ENCODE data around the gene FAM240B.

DNA sequence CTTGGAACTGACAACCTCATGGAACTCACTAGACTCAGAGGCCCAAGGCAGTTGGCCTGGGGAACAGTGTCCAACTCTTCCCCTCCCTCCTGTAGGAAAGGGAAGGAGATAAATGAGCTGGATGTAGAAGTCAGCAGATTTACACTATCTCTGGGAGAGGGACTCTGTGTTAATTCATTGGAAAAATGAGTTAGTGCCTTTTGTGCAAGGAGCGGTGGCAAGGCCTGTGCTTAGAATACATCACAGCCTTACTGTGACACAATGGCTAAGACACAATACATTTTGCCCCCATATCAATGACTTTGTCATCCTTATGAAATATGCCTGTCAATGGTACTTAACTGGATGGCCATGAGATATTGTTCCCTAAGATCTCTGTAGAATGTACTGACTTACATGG, 28.0 kb upstream of the FAM240B start:
- TF ChIP-seq, protein P1, sequence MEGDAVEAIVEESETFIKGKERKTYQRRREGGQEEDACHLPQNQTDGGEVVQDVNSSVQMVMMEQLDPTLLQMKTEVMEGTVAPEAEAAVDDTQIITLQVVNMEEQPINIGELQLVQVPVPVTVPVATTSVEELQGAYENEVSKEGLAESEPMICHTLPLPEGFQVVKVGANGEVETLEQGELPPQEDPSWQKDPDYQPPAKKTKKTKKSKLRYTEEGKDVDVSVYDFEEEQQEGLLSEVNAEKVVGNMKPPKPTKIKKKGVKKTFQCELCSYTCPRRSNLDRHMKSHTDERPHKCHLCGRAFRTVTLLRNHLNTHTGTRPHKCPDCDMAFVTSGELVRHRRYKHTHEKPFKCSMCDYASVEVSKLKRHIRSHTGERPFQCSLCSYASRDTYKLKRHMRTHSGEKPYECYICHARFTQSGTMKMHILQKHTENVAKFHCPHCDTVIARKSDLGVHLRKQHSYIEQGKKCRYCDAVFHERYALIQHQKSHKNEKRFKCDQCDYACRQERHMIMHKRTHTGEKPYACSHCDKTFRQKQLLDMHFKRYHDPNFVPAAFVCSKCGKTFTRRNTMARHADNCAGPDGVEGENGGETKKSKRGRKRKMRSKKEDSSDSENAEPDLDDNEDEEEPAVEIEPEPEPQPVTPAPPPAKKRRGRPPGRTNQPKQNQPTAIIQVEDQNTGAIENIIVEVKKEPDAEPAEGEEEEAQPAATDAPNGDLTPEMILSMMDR (IDR thresholded peaks at IDR 0.05; ENCODE audit: poor library complexity): no peak
- TF ChIP-seq EZH2phosphoT487 (IDR thresholded peaks at IDR 0.05; ENCODE audit: low read depth, severe bottlenecking, unreplicated experiment): no peak

Data from hepatocyte (in vitro differentiated cells).